ENCODE data around the gene L1CAM. TPM values are rescaled to one million over a fixed set of nuclear protein-coding genes. Genes with fewer than 3 reads are reported as not detected.
"Not testable (repeated sequence)": the region's sequence is repeated elsewhere in the genome, so short reads cannot be mapped to it uniquely, and the experiment has no call there.

L1CAM gene
- total RNA-seq, 1 experiment from 2014 or later, result 0.64 TPM

- TF ChIP-seq EZH2 (IDR thresholded peaks at IDR 0.05; ENCODE audit: borderline replicate concordance, low read depth, low read length, poor library complexity, severe bottlenecking), result no peak
- no peak for TF ChIP-seq CTCF (conservative IDR thresholded peaks at IDR 0.05; ENCODE audit: low read depth, low read length)
- Histone ChIP-seq H3K27me3 (replicated peaks; ENCODE audit: insufficient read depth, low read depth, low read length, poor library complexity) (no peaks in the 10 kb centered on the region), H3K4me3 (ENCODE audit: low read depth, low read length, poor library complexity, severe bottlenecking) (peak overlapping the region; percentile 41), H3K36me3 (ENCODE audit: insufficient read depth, low read length, poor library complexity, severe bottlenecking) (no peaks in the 10 kb centered on the region), H3K4me1 (ENCODE audit: insufficient read depth, low read length, poor library complexity, severe bottlenecking) (no peaks in the 10 kb centered on the region), H3K9me3 (ENCODE audit: low read depth, low read length, poor library complexity, severe bottlenecking) (no peaks in the 10 kb centered on the region), H3K27ac (ENCODE audit: low read depth, low read length, poor library complexity, severe bottlenecking) (peak overlapping the region; percentile 50)
- ChIA-PET CTCF (no interaction called here), POLR2A (ENCODE audit: low non-redundant PET) (interaction anchor here (0.7 kb wide), 1 partner anchor 174 kb away, joined by 16 read pairs; no protein-coding TSS in a partner anchor)
- BruUV-seq (replicated peaks), result no TSS peak
- DNase-seq (ENCODE audit: low spot score), result peak; percentile 61
- intact Hi-C loops (cut with micrococcal nuclease; ENCODE audit: unreplicated experiment), result no loop called here
Observed at GRCh38 chrX:153818571-153819383, 67.2 kb downstream of the L1CAM start.

- H3K36me3 ChIP-seq (ENCODE audit: insufficient read depth, low read length, poor library complexity, severe bottlenecking); BruUV-seq (replicated peaks); H3K4me3 ChIP-seq (ENCODE audit: low read depth, low read length, poor library complexity, severe bottlenecking); H3K27ac ChIP-seq (ENCODE audit: low read depth, low read length, poor library complexity, severe bottlenecking); DNase-seq (ENCODE audit: low spot score); H3K4me1 ChIP-seq (ENCODE audit: insufficient read depth, low read length, poor library complexity, severe bottlenecking); H3K27me3 ChIP-seq (replicated peaks; ENCODE audit: insufficient read depth, low read depth, low read length, poor library complexity); intact Hi-C loops (cut with micrococcal nuclease; ENCODE audit: unreplicated experiment); CTCF ChIA-PET; H3K9me3 ChIP-seq (ENCODE audit: low read depth, low read length, poor library complexity, severe bottlenecking): not testable (repeated sequence)
- POLR2A ChIA-PET (ENCODE audit: low non-redundant PET), result interaction anchor here (0.7 kb wide), 1 partner anchor 174 kb away, joined by 16 read pairs; no protein-coding TSS in a partner anchor
Observed at GRCh38 chrX:153818064-153818463, 67.9 kb downstream of the L1CAM start.

GRCh38 chrX:153816831-153817690, 68.9 kb downstream of the L1CAM start:
- TF ChIP-seq CTCF (conservative IDR thresholded peaks at IDR 0.05; ENCODE audit: low read depth, low read length) (no peak), EZH2 (IDR thresholded peaks at IDR 0.05; ENCODE audit: borderline replicate concordance, low read depth, low read length, poor library complexity, severe bottlenecking) (no peak)
- no TSS peak for BruUV-seq (replicated peaks)
- Histone ChIP-seq H3K27me3 (replicated peaks; ENCODE audit: insufficient read depth, low read depth, low read length, poor library complexity) (no peaks in the 10 kb centered on the region), H3K4me3 (ENCODE audit: low read depth, low read length, poor library complexity, severe bottlenecking) (no peak overlapping the region), H3K27ac (ENCODE audit: low read depth, low read length, poor library complexity, severe bottlenecking) (no peak overlapping the region), H3K4me1 (ENCODE audit: insufficient read depth, low read length, poor library complexity, severe bottlenecking) (no peaks in the 10 kb centered on the region), H3K36me3 (ENCODE audit: insufficient read depth, low read length, poor library complexity, severe bottlenecking) (no peaks in the 10 kb centered on the region), H3K9me3 (ENCODE audit: low read depth, low read length, poor library complexity, severe bottlenecking) (no peaks in the 10 kb centered on the region)
- intact Hi-C loops (cut with micrococcal nuclease; ENCODE audit: unreplicated experiment), result no loop called here
- CTCF ChIA-PET, result no interaction called here
- DNase-seq (ENCODE audit: low spot score), result no peak
- POLR2A ChIA-PET (ENCODE audit: low non-redundant PET), result no interaction called here

Data from A673 (cell line).